ENCODE results near the gene CTNNBL1.

DNA sequence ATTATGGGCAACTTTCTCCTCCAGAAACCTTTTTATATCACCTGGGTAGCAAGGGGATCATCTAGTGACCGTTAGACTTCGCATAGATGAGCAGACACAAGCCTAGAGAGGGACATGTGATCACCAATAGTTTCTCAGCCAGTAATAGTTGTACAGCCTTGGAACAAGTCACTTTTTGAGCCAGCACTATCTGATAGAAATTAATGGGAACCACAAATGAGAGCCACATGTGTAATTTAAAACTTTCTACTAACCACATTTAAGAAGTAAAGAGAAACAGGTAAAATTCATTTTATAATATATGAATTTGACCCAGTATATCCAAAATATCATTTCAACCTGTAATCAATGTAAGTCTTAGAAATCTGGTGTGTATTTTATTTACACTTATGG is 592 bp upstream of the CTNNBL1 start:
- TF ChIP-seq, protein P1, sequence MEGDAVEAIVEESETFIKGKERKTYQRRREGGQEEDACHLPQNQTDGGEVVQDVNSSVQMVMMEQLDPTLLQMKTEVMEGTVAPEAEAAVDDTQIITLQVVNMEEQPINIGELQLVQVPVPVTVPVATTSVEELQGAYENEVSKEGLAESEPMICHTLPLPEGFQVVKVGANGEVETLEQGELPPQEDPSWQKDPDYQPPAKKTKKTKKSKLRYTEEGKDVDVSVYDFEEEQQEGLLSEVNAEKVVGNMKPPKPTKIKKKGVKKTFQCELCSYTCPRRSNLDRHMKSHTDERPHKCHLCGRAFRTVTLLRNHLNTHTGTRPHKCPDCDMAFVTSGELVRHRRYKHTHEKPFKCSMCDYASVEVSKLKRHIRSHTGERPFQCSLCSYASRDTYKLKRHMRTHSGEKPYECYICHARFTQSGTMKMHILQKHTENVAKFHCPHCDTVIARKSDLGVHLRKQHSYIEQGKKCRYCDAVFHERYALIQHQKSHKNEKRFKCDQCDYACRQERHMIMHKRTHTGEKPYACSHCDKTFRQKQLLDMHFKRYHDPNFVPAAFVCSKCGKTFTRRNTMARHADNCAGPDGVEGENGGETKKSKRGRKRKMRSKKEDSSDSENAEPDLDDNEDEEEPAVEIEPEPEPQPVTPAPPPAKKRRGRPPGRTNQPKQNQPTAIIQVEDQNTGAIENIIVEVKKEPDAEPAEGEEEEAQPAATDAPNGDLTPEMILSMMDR (IDR thresholded peaks at IDR 0.05), result no peak
- TF ChIP-seq POLR2A (IDR thresholded peaks at IDR 0.05), result no peak
